Prostate gland (tissue), 2 donors: Measurements from ENCODE around the gene NSUN6. TPM values are rescaled to one million over a fixed set of nuclear protein-coding genes. Genes with fewer than 3 reads are reported as not detected.

ENCODE experiments used
- DNase-seq: peaks from one replicate; pipeline ENCODE4 v3.0.0-alpha.2; 2019; ENCODE audit warnings: low spot score
- H3K27ac ChIP-seq, 2 donors: fragments of 200-600 bp; sonication (generic); 2 replicates each; pipeline ENCODE4 v1.5.1; 2017 to 2019
- H3K27me3 ChIP-seq: fragments of 200-600 bp; sonication (generic); replicated peaks from 2 replicates; pipeline ENCODE4 v1.5.1; 2019; ENCODE audit not compliant: insufficient read depth
- H3K36me3 ChIP-seq, 2 donors: fragments of 200-600 bp; sonication (generic); 1 replicate in 1 of 2; 2 replicates in 1 of 2; pipeline versions ENCODE4 v1.5.1 to v1.8.1; 2017 to 2019
- H3K4me1 ChIP-seq: fragments of 200-600 bp; sonication (generic); replicated peaks from 2 replicates; pipeline ENCODE4 v1.5.1; 2019
- H3K4me3 ChIP-seq, 2 donors: fragments of 200-600 bp; sonication (generic); 2 replicates each; pipeline ENCODE4 v1.5.1; 2017 to 2019
- H3K9me3 ChIP-seq: fragments of 200-600 bp; sonication (generic); 2 replicates; pipeline ENCODE4 v1.5.1; 2017
- CTCF ChIP-seq, 4 experiments: fragments of 200-600 bp in 2 of 4; fragments of 450-650 bp in 2 of 4; sonication (generic) in 2 of 4; IDR thresholded peaks; 1 replicate in 3 of 4; 2 replicates in 1 of 4; pipeline ENCODE4 v1.5.1; 2016 to 2019; ENCODE audit warnings: antibody characterized with exemption in 4 of 4, mild to moderate bottlenecking in 2 of 4, moderate library complexity in 2 of 4
- POLR2A ChIP-seq: fragments of 450-650 bp; IDR thresholded peaks from one replicate; pipeline ENCODE4 v1.6.1; 2016; ENCODE audit warnings: antibody characterized with exemption, mild to moderate bottlenecking
- POLR2AphosphoS5 ChIP-seq: sonication (generic); formaldehyde crosslinking; IDR thresholded peaks from one replicate; pipeline ENCODE4 v1.6.1; 2017; ENCODE audit warnings: antibody characterized with exemption
- WGBS: methylation state at CpG from one replicate; pipeline ENCODE4 v1.1.5; 2018; 5-methylcytosine and 5-hydroxymethylcytosine counted together
- intact Hi-C: fragments of 100-400 bp; cut with DNase I; formaldehyde crosslinking; loops from one replicate; pipeline ENCODE4 v1.14.2; 2022
- total RNA-seq, 2 donors: library from RNA; depleted of rRNA; stranded (reverse); fragments of >200 nt; gene quantifications; one replicate each; pipeline ENCODE4 v1.1.0, GENCODE V29; 2016

The NSUN6 gene
- total RNA-seq, 2 donors from 2014 or later: 11.7 to 17.1 TPM

DNA sequence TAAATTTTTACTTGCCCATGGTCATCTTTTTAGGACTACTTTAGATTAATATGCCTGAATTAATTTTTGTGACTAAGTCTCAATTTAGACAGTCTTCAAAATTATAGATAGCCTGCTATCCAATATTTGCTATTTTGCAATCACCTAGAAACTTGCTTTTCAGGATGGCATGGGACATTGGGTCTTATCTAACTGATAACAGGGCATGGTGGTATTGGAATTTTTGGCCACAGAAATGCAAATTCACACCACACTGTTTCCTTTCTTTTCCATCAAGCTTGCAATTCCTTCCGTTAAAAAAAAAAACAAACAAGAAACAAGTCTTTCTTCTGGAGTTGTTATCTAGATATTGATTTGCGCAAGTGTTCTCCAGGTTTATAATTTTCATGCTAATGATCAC is 16.6 kb upstream of the NSUN6 start:
- intact Hi-C loops: no loop called here
- TF ChIP-seq CTCF (IDR thresholded peaks at IDR 0.05): no peak
- TF ChIP-seq POLR2A: no peak
- TF ChIP-seq POLR2AphosphoS5: no peak
- no peaks in the 10 kb centered on the region for H3K36me3 ChIP-seq
- no peak for DNase-seq
- no peak overlapping the region for H3K4me3 ChIP-seq
- no peaks in the 10 kb centered on the region for H3K4me1 ChIP-seq
- no peaks in the 10 kb centered on the region for H3K9me3 ChIP-seq
- 91% methylated on average over 2 of the region's 2 CpGs for WGBS
- no peaks in the 10 kb centered on the region for H3K27me3 ChIP-seq
- H3K27ac ChIP-seq: no peak overlapping the region

DNA sequence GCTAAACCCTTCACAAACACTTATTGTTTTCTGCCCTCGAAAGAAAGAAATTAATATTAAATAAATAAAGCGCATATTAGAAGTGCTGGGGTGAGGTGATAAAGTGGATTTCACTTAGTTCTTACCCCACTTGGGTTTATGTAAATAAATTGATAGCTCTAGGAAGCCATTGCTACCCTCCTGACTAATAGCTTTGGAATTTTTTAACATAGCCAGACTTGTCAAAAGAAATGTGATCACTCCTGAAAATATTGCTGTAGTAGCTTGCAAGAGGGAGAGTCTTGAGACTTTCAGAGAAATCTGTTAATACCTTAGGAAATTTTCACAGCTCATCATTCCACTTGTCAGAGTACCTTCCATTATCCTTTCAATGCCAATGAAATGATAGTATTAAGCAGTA is 15.4 kb upstream of the NSUN6 start:
- Histone ChIP-seq H3K36me3 (no peaks in the 10 kb centered on the region), H3K4me1 (no peaks in the 10 kb centered on the region), H3K27ac (no peak overlapping the region), H3K27me3 (no peaks in the 10 kb centered on the region), H3K9me3 (no peaks in the 10 kb centered on the region), H3K4me3 (no peak overlapping the region)
- 50% methylated on average over 2 of the region's 2 CpGs for WGBS
- intact Hi-C loops: no loop called here
- no peak for DNase-seq
- no peak for TF ChIP-seq CTCF (IDR thresholded peaks at IDR 0.05)
- TF ChIP-seq POLR2A: no peak
- no peak for TF ChIP-seq POLR2AphosphoS5

- no peak overlapping the region for H3K4me3 ChIP-seq
- no peak for DNase-seq
- intact Hi-C loops: no loop called here
- H3K9me3 ChIP-seq: no peaks in the 10 kb centered on the region
- WGBS: 41% methylated on average over 3 of the region's 3 CpGs
- TF ChIP-seq POLR2AphosphoS5 (no peak), POLR2A (no peak), CTCF (IDR thresholded peaks at IDR 0.05) (no peak)
- no peak overlapping the region for H3K27ac ChIP-seq
- no peaks in the 10 kb centered on the region for H3K36me3 ChIP-seq
- H3K4me1 ChIP-seq: no peaks in the 10 kb centered on the region
- no peaks in the 10 kb centered on the region for H3K27me3 ChIP-seq
Observed at GRCh38 chr10:18665815-18666558, 14.6 kb upstream of the NSUN6 start.

DNA sequence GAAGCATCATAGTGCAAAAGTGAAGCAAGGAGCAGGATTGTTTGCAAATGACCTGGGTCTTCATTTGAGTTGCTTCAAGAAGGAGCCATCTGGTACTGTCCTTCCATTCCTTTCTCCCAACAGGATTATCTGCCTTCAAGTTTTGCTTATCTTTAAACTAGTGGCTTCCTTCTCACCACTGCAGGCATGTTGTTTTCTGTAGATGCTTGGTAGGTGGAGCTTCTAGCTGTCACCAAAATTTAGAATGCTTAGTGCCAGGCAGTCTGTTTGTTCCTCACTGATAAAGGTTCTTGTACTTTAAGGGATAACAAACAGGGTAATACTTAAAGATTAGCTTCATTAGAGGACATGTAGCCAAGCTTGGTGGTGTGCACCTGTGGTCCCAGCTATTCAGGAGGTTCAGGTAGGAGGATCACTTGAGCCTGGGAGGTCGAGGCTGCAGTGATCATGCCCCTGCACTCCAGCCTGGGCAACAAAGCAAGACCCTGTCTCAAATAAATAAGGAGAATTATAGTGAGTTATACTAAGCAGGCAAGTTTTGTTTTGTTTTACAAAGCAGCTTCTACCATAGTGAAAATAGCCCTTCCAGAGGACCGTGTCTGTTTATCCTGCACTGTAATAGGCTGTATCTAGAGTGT is 13.6 kb upstream of the NSUN6 start:
- intact Hi-C loops: no loop called here
- H3K27me3 ChIP-seq: no peaks in the 10 kb centered on the region
- H3K9me3 ChIP-seq: no peaks in the 10 kb centered on the region
- H3K4me1 ChIP-seq: no peaks in the 10 kb centered on the region
- no peak for DNase-seq
- H3K36me3 ChIP-seq: no peaks in the 10 kb centered on the region
- TF ChIP-seq POLR2A (no peak), POLR2AphosphoS5 (no peak)
- no peak overlapping the region for H3K4me3 ChIP-seq
- WGBS: 88% methylated on average over 2 of the region's 2 CpGs
- H3K27ac ChIP-seq: no peak overlapping the region

GRCh38 chr10:18660816-18661431 is 9.5 kb upstream of the NSUN6 start:
- H3K4me1 ChIP-seq: no peaks in the 10 kb centered on the region
- H3K27me3 ChIP-seq: no peaks in the 10 kb centered on the region
- no peaks in the 10 kb centered on the region for H3K9me3 ChIP-seq
- intact Hi-C loops: no loop called here
- no peak for TF ChIP-seq POLR2AphosphoS5
- TF ChIP-seq CTCF (IDR thresholded peaks at IDR 0.05): no peak
- TF ChIP-seq POLR2A: no peak
- peak overlapping the region in 1 of 2 donors; percentile 99 for H3K4me3 ChIP-seq
- 84% methylated on average over 19 of the region's 19 CpGs for WGBS
- no peaks in the 10 kb centered on the region for H3K36me3 ChIP-seq
- peak overlapping the region in 1 of 2 donors; percentile 98 for H3K27ac ChIP-seq
- DNase-seq: no peak
